Measurements from ENCODE around the gene ADGRG3. TPM values are rescaled to one million over a fixed set of nuclear protein-coding genes. Genes with fewer than 3 reads are reported as not detected.

The ADGRG3 gene
- total RNA-seq, 2 experiments from 2014 or later = not detected

DNA sequence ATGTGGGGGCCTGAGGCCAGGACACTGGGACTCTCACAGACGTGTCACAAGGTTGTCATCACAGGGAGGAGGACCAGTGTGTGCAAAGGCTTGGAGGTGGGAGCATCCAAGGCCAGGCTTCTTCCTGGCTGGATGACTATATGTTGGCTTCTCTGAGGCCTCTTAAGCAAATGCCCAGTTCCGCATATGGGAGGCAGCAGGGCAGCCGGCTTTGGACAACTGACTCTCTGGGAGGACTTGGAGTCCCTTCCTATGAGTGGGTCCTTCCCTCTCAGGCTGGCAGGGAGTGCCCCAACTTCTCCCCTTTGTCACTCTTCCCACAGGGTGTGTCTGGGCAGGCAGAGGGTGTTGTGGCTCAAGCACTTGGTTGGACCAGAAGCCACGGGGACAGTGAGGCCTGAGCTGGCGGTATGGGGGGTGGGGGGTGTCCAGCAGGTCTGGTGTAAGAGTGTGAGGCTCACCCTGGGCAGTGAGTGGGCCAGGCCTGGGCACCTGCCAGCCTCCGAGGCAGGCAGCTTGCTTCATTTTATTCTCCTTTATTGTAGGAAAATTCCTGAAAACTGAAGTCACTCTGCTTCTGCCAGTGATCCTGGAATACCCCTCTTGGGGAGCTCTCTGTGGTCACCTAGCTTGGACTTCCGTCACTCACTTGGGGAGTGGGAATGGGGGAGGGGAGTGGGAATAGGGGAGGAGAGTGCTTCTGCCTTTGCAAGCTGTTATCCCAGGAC, 24.8 kb upstream of the ADGRG3 start:
- ChIA-PET CTCF (no interaction called here), POLR2A (no interaction called here)

DNA sequence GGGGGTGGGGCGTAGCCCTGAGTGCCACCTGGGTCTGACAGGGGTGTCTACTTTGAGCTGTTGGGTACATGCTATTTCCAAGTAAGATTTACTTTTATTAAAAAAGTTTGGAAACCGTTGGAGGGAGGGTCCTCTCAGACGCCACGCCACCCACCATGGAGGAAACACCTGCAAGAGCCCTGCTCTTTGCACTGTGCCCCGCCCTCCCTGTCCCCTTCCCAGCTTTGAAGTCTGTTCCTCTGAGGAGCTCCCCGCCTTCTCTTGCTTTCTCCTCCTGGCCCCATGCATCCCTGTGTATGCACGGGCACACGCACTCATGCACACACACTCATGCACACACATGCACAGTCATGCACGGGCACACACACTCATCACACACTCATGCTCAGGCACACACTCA, 24.2 kb upstream of the ADGRG3 start:
- ChIA-PET POLR2A (interaction anchor here (0.6 kb wide), 1 partner anchor 68 kb away, joined by 4 read pairs; no protein-coding TSS in a partner anchor), CTCF (no interaction called here)

GRCh38 chr16:57644383-57645014, 23.6 kb upstream of the ADGRG3 start:
- ChIA-PET CTCF (no interaction called here), POLR2A (interaction anchor here (0.6 kb wide), 1 partner anchor 67 kb away, joined by 4 read pairs; no protein-coding TSS in a partner anchor)

- POLR2A ChIA-PET = interaction anchor here (0.5 kb wide), 1 partner anchor 34 kb away, joined by 3 read pairs; no protein-coding TSS in a partner anchor
- CTCF ChIA-PET = interaction anchor here (1.1 to 8.2 kb wide), 2 partner anchors 45 to 57 kb away, joined by 4 to 145 read pairs; no protein-coding TSS in a partner anchor
These were observed 22.9 kb upstream of the ADGRG3 start for GRCh38 chr16:57645169-57645568.

GRCh38 chr16:57645691-57646387, 22.3 kb upstream of the ADGRG3 start:
- ChIA-PET CTCF (interaction anchor here (1.0 to 8.2 kb wide), 6 partner anchors 8 to 71 kb away, joined by 3 to 149 read pairs (median 42); no protein-coding TSS in a partner anchor), POLR2A (interaction anchor here (0.5 kb wide), 1 partner anchor 34 kb away, joined by 3 read pairs; no protein-coding TSS in a partner anchor)

- ChIA-PET POLR2A (interaction anchor here (1.2 kb wide), 1 partner anchor 36 kb away, joined by 4 read pairs; no protein-coding TSS in a partner anchor), CTCF (interaction anchor here (1.0 to 8.2 kb wide), 7 partner anchors 8 to 105 kb away, joined by 3 to 149 read pairs (median 49); no protein-coding TSS in a partner anchor)
These were observed 21.6 kb upstream of the ADGRG3 start for GRCh38 chr16:57646388-57647039.

DNA sequence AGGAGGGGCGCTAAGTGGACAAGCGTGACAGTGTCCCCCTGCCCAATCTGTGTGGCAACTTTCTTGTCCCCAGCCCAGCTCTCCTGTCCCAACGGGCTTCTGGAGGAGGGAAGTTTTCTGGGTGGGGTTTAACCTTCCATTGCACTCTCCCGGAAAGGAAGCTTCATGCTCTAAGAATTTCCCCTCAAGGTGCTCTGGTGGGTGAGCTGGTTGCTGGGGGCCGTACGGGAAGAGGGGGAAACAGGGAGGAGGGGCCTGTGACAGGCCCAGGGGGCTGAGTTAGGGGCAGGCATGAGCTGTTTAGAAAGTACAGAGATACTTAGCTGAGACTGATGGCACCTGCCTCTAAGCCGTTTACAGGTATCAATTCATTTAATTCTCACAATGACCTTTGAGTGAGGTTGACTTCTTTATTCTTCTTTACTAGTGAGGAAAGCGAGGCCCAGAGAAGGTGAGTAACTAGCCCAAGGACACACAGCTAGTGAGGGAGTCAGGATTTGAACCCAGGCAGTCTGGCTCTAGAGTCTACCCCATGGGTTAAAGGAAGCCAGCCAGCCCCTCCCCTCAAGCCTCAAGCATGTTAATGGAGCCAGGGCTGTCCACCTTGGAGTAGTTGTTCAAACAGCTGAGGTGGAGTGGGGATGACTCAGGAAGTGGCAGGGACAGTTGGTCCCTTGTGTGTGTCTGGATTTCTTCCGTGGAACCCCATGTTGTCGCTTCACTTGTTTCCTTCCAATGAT, 20.8 kb upstream of the ADGRG3 start:
- ChIA-PET CTCF (interaction anchor here (1.4 to 8.2 kb wide), 9 partner anchors 9 to 110 kb away, joined by 3 to 149 read pairs (median 28); no protein-coding TSS in a partner anchor), POLR2A (interaction anchor here (0.6 to 1.3 kb wide), 3 partner anchors 30 to 70 kb away, joined by 4 to 5 read pairs (median 4); no protein-coding TSS in a partner anchor)

- POLR2A ChIA-PET = interaction anchor here (1.3 kb wide), 1 partner anchor 71 kb away, joined by 4 read pairs; no protein-coding TSS in a partner anchor
- CTCF ChIA-PET = interaction anchor here (0.6 to 8.2 kb wide), 18 partner anchors 8 to 110 kb away, joined by 3 to 149 read pairs (median 4); no protein-coding TSS in a partner anchor
These were observed 20.0 kb upstream of the ADGRG3 start for GRCh38 chr16:57648125-57648524.

GRCh38 chr16:57648581-57649442, 19.3 kb upstream of the ADGRG3 start:
- POLR2A ChIA-PET = interaction anchor here (1.3 kb wide), 1 partner anchor 72 kb away, joined by 4 read pairs; no protein-coding TSS in a partner anchor
- CTCF ChIA-PET = interaction anchor here (0.6 to 8.2 kb wide), 24 partner anchors 8 to 352 kb away, joined by 3 to 149 read pairs (median 4); partner anchors contain the start of genes ADGRG5 and USB1

DNA sequence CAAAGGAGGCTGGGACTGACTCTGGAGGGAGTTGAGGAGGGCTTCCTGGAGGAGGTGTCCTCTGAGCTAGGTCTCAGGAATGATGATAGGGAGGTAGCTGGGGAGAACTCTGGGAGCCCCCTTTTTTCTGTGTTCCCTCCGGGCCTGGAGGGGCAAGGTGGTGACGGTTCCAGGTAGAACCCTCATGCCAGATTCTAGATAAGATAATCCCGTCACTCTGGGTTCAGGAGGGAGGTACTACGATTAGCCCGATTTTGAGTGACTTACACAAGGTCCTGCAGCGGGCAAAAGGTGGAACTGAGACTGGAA, 18.7 kb upstream of the ADGRG3 start:
- ChIA-PET POLR2A (no interaction called here), CTCF (interaction anchor here (0.8 to 8.2 kb wide), 13 partner anchors 11 to 352 kb away, joined by 3 to 149 read pairs (median 6); partner anchors contain the start of genes ADGRG5 and USB1)

- ChIA-PET POLR2A (no interaction called here), CTCF (interaction anchor here (0.6 to 8.2 kb wide), 11 partner anchors 12 to 351 kb away, joined by 3 to 149 read pairs (median 9); partner anchors contain the start of gene USB1)
These were observed 18.3 kb upstream of the ADGRG3 start for GRCh38 chr16:57649846-57650245.

DNA sequence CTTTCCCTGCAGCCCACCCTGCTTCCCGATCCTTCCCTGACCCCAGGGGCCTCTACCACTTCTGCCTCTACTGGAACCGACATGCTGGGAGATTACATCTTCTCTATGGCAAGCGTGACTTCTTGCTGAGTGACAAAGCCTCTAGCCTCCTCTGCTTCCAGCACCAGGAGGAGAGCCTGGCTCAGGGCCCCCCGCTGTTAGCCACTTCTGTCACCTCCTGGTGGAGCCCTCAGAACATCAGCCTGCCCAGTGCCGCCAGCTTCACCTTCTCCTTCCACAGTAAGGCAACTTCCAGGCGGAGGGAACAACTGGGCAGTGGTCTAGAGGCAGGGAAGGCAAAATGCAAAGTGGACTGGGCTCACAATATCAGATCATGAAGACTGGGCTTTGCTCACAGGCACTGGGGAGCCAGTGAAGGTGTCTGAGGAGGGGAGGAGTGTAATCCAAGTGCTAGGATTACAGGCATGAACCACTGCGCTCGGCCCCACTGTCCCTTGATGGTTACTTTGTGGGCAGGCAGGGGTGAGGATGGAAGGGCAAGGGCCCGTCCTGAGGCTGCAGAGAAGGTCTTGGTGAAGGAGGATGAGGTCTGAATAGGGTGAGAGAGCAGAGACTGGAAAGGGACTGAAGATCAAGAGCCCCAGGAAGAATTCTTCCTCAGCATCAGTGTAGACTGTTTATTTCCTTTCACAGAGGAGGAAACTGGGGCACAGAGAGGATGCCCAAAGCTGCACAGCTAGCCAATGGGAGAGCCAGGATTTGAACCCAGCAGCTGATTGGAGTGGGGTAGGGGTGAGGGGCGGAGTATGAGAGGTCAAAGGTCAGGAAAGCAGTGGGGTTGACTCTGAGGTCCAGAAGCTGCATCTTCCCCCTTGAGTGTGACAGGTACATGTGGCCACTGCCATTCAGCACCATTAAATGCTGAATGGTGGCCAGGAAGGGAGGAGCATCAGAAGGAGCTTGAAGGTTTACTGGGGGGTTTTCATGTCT, 16.5 kb upstream of the ADGRG3 start:
- POLR2A ChIA-PET = no interaction called here
- CTCF ChIA-PET = interaction anchor here (0.6 to 8.2 kb wide), 5 partner anchors 37 to 366 kb away, joined by 3 to 149 read pairs (median 3); no protein-coding TSS in a partner anchor

GRCh38 chr16:57652695-57653471, 15.2 kb upstream of the ADGRG3 start:
- CTCF ChIA-PET = interaction anchor here (1.3 to 8.2 kb wide), 3 partner anchors 38 to 78 kb away, joined by 3 to 149 read pairs (median 145); no protein-coding TSS in a partner anchor
- POLR2A ChIA-PET = no interaction called here

DNA sequence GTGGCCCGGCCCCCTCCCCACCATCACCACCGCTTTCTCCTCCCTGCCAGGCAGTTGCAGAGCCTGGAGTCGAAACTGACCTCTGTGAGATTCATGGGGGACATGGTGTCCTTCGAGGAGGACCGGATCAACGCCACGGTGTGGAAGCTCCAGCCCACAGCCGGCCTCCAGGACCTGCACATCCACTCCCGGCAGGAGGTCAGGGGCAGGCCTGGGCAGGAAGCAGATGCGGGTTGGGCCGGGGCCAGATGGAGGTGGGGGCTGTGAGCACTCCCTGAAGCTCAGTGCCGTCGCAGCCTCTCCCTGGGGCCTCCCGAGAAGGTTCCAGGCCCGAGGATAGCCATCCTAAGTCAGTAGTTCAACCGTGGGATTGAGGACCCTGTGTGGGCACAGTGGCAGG, 14.2 kb upstream of the ADGRG3 start:
- CTCF ChIA-PET = no interaction called here
- POLR2A ChIA-PET = no interaction called here

GRCh38 chr16:57656342-57656955, 11.7 kb upstream of the ADGRG3 start:
- ChIA-PET POLR2A (no interaction called here), CTCF (interaction anchor here (0.6 kb wide), 1 partner anchor 240 kb away, joined by 3 read pairs; no protein-coding TSS in a partner anchor)
